ENCODE results near the gene DGUOK.
A peak's percentile ranks its signal among the peaks of the same experiment; 100 is the strongest.

The DGUOK gene

GRCh38 chr2:73949802-73950201, 23.1 kb downstream of the DGUOK start:
- no peak overlapping the region for H3K4me3 ChIP-seq (ENCODE audit: low read length)
- TF ChIP-seq, protein P1, sequence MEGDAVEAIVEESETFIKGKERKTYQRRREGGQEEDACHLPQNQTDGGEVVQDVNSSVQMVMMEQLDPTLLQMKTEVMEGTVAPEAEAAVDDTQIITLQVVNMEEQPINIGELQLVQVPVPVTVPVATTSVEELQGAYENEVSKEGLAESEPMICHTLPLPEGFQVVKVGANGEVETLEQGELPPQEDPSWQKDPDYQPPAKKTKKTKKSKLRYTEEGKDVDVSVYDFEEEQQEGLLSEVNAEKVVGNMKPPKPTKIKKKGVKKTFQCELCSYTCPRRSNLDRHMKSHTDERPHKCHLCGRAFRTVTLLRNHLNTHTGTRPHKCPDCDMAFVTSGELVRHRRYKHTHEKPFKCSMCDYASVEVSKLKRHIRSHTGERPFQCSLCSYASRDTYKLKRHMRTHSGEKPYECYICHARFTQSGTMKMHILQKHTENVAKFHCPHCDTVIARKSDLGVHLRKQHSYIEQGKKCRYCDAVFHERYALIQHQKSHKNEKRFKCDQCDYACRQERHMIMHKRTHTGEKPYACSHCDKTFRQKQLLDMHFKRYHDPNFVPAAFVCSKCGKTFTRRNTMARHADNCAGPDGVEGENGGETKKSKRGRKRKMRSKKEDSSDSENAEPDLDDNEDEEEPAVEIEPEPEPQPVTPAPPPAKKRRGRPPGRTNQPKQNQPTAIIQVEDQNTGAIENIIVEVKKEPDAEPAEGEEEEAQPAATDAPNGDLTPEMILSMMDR (IDR thresholded peaks at IDR 0.05; ENCODE audit: insufficient read depth, low read depth, low read length, missing control alignments) = no peak
- DNase-seq (ENCODE audit: low read depth) = no peak

GRCh38 chr2:73952499-73953446, 26.1 kb downstream of the DGUOK start:
- H3K4me3 ChIP-seq (ENCODE audit: low read length) = no peak overlapping the region
- DNase-seq (ENCODE audit: low read depth) = peak; percentile 66
- TF ChIP-seq, protein P1 (IDR thresholded peaks at IDR 0.05; ENCODE audit: insufficient read depth, low read depth, low read length, missing control alignments) = no peak

- H3K4me3 ChIP-seq (ENCODE audit: low read length) = no peak overlapping the region
- no peak for DNase-seq (ENCODE audit: low read depth)
- TF ChIP-seq, protein P1 (IDR thresholded peaks at IDR 0.05; ENCODE audit: insufficient read depth, low read depth, low read length, missing control alignments) = peak; percentile 3
Measured at GRCh38 chr2:73956218-73956865, 29.7 kb downstream of the DGUOK start.

DNA sequence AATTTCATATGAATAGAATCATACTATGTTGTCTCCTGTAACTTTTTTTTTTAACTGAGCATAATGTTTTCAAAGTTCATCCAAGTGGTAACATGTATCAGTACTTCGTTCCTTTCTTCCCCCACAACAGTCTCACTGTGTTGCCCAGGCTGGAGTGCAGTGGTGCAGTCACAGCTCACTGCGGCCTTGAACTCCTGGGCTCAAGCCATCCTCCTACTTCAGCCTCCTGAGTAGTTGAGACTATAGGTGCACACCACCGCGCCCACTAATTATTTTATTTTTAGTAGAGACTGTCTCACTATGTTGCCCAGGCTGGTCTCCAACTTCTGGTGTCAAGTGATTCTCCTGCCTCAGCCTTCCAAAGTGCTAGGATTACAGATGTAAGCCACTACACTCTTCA, 34.6 kb downstream of the DGUOK start:
- DNase-seq (ENCODE audit: low read depth) = no peak
- TF ChIP-seq, protein P1 (IDR thresholded peaks at IDR 0.05; ENCODE audit: insufficient read depth, low read depth, low read length, missing control alignments) = no peak
- no peak overlapping the region for H3K4me3 ChIP-seq (ENCODE audit: low read length)

DNA sequence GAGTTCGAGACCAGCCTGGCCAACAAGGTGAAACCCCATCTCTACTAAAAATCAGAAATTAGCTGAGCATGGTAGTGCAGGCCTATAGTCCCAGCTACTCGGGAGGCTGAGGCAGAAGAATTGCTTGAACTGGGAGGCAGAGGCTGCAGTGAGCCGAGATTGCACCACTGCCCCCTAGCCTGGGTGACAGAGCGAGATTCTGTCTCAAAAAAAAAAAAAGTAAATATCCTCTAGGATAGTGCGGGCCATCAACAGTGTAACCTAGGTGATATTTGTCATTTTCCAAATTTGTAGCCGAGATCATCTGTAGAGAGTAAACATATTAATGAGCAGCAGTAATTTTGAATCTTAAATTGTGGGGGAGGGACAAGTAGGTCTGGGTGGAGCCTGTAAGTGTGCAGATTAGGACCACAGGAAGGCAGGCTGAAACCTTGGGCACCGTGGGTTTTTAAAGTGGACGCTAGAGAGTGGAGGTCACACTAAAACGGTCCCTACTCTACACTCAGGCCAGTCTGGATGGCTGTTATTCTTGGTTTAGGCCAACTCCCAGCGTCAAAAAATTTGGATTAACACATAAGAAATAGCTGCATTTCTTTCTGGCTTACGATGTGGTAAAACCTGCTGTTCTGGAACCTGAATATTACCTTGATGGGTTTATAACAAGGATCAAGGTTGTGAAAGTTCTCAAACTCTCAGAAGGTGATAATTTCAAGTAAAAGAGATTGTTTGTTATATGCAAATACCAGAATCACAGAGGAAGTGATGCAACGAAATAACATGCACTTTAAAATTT, 35.3 kb downstream of the DGUOK start:
- no peak overlapping the region for H3K4me3 ChIP-seq (ENCODE audit: low read length)
- TF ChIP-seq, protein P1 (IDR thresholded peaks at IDR 0.05; ENCODE audit: insufficient read depth, low read depth, low read length, missing control alignments) = no peak
- no peak for DNase-seq (ENCODE audit: low read depth)

GRCh38 chr2:73962798-73963197, 36.1 kb downstream of the DGUOK start:
- DNase-seq (ENCODE audit: low read depth) = no peak
- TF ChIP-seq, protein P1 (IDR thresholded peaks at IDR 0.05; ENCODE audit: insufficient read depth, low read depth, low read length, missing control alignments) = no peak
- H3K4me3 ChIP-seq (ENCODE audit: low read length) = no peak overlapping the region

All from epithelial cell of esophagus (primary cell).